Measurements from ENCODE around the gene KCTD2. TPM values are rescaled to one million over a fixed set of nuclear protein-coding genes. Genes with fewer than 3 reads are reported as not detected.

The KCTD2 gene, protein sequence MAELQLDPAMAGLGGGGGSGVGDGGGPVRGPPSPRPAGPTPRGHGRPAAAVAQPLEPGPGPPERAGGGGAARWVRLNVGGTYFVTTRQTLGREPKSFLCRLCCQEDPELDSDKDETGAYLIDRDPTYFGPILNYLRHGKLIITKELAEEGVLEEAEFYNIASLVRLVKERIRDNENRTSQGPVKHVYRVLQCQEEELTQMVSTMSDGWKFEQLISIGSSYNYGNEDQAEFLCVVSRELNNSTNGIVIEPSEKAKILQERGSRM
- total RNA-seq (100 to 1,000 TPM; 122 to 135 TPM), polyA plus RNA-seq (ENCODE audit: insufficient read depth, low read depth, low replicate concordance) (88.9 TPM)
- long read RNA-seq, donor 1, transcript KCTD2-201 (6 exons, 3,635 nt) = major isoform, 15 of 66 reads
- long read RNA-seq, donor 1, partial matches to known transcripts = 50 of 66 reads
- long read RNA-seq, donor 1, other reads (novel, unspliced or antisense) = 0 of 66 reads
- long read RNA-seq, donor 2, transcript KCTD2-201 (6 exons, 3,635 nt) = major isoform, 17 of 17 reads
- long read RNA-seq, donor 2, partial matches to known transcripts = 0 of 17 reads
- long read RNA-seq, donor 2, other reads (novel, unspliced or antisense) = 0 of 17 reads

- Histone ChIP-seq H3K27me3 (no peaks in the 10 kb centered on the region), H3K9me3 (no peaks in the 10 kb centered on the region), H3K27ac (peak within 1 kb of the TSS; percentile 86 to 91), H3K36me3 (ENCODE audit: low read depth, missing control alignments) (no peaks in the 10 kb centered on the region), H3K4me1 (peaks cover 21% of the 10 kb centered on the region), H3K4me3 (peak within 1 kb of the TSS; percentile 68 to 95)
- no peak for TF ChIP-seq POLR2A (IDR thresholded peaks at IDR 0.05)
- TF ChIP-seq, protein P1, sequence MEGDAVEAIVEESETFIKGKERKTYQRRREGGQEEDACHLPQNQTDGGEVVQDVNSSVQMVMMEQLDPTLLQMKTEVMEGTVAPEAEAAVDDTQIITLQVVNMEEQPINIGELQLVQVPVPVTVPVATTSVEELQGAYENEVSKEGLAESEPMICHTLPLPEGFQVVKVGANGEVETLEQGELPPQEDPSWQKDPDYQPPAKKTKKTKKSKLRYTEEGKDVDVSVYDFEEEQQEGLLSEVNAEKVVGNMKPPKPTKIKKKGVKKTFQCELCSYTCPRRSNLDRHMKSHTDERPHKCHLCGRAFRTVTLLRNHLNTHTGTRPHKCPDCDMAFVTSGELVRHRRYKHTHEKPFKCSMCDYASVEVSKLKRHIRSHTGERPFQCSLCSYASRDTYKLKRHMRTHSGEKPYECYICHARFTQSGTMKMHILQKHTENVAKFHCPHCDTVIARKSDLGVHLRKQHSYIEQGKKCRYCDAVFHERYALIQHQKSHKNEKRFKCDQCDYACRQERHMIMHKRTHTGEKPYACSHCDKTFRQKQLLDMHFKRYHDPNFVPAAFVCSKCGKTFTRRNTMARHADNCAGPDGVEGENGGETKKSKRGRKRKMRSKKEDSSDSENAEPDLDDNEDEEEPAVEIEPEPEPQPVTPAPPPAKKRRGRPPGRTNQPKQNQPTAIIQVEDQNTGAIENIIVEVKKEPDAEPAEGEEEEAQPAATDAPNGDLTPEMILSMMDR (IDR thresholded peaks at IDR 0.05) = no peak
- peak; percentile 96 for DNase-seq
- intact Hi-C loops (cut with DNase I; ENCODE audit: low total_unique reads) = no loop called here
- 0 to 1% methylated on average over 13 to 54 of the region's 72 CpGs for WGBS, 2 donors
These were observed at the start of gene KCTD2, which contains the start of gene ATP5PD for GRCh38 chr17:75046407-75047289. TSS of gene KCTD2 (plus strand) at chr17:75047225. CDS start at chr17:75047251, 26 bp downstream. TSS of gene ATP5PD (minus strand) at chr17:75046969. CDS start at chr17:75042650, 4,319 bp downstream.

DNA sequence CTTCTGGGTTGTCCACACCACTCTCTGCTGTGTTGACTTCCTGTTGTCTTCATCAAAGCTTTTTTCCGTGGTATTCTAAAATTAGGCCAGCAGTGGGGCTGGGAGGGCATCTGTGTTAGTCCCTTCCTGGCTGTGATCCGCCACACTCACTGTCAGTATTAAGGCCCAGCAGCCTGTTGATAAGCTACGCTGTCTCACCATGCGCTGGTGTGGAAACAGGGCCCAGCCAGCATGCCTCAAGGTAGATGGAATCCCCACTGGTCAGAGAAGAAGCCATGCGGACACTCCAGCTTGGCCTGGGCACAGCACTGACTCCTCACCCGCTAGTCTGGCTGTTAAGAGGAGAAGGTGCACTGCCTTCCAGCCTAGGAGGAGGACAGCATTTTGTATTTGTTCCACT is 48.2 kb upstream of the KCTD2 start:
- Histone ChIP-seq H3K27ac (no peak overlapping the region), H3K4me1 (peaks cover 18% of the 10 kb centered on the region), H3K36me3 (ENCODE audit: low read depth, missing control alignments) (no peaks in the 10 kb centered on the region), H3K27me3 (no peaks in the 10 kb centered on the region), H3K4me3 (no peak overlapping the region), H3K9me3 (no peaks in the 10 kb centered on the region)
- 81% methylated on average over 6 of the region's 6 CpGs for WGBS, 2 donors
- DNase-seq = no peak
- intact Hi-C loops (cut with DNase I; ENCODE audit: low total_unique reads) = no loop called here
- TF ChIP-seq, protein P1 (IDR thresholded peaks at IDR 0.05) = no peak
- no peak for TF ChIP-seq POLR2A (IDR thresholded peaks at IDR 0.05)

- no peaks in the 10 kb centered on the region for H3K9me3 ChIP-seq
- intact Hi-C loops (cut with DNase I; ENCODE audit: low total_unique reads) = no loop called here
- 83 to 89% methylated on average over 2 to 4 of the region's 4 CpGs for WGBS, 2 donors
- peaks cover 14% of the 10 kb centered on the region for H3K4me1 ChIP-seq
- no peak overlapping the region for H3K27ac ChIP-seq
- H3K27me3 ChIP-seq = no peaks in the 10 kb centered on the region
- TF ChIP-seq, protein P1 (IDR thresholded peaks at IDR 0.05) = no peak
- TF ChIP-seq POLR2A (IDR thresholded peaks at IDR 0.05) = no peak
- H3K4me3 ChIP-seq = no peak overlapping the region
- H3K36me3 ChIP-seq (ENCODE audit: low read depth, missing control alignments) = no peaks in the 10 kb centered on the region
- DNase-seq = no peak
These were observed 47.5 kb upstream of the KCTD2 start for GRCh38 chr17:74999523-74999922.

- no peak overlapping the region for H3K27ac ChIP-seq
- H3K36me3 ChIP-seq (ENCODE audit: low read depth, missing control alignments) = no peaks in the 10 kb centered on the region
- 77 to 81% methylated on average over 6 to 15 of the region's 15 CpGs for WGBS, 2 donors
- H3K9me3 ChIP-seq = no peaks in the 10 kb centered on the region
- intact Hi-C loops (cut with DNase I; ENCODE audit: low total_unique reads) = no loop called here
- H3K4me3 ChIP-seq = no peak overlapping the region
- H3K27me3 ChIP-seq = no peaks in the 10 kb centered on the region
- no peak for DNase-seq
- peaks cover 14% of the 10 kb centered on the region for H3K4me1 ChIP-seq
- TF ChIP-seq POLR2A (IDR thresholded peaks at IDR 0.05) = no peak
- TF ChIP-seq, protein P1 (IDR thresholded peaks at IDR 0.05) = no peak
These were observed 44.8 kb upstream of the KCTD2 start for GRCh38 chr17:75001915-75002843.

Data from testis (tissue), 5 donors.